ENCODE measurements around the gene STRN3.
"Not testable (repeated sequence)": the region's sequence is repeated elsewhere in the genome, so short reads cannot be mapped to it uniquely, and the experiment has no call there.

The STRN3 gene

GRCh38 chr14:31026077-31026449 is at the start of gene STRN3:
Gene STRN3 (minus strand): TSS chr14:31026379. CDS start chr14:31026185, 194 bp downstream.
- no peak for DNase-seq

GRCh38 chr14:31075144-31075543 is 49.0 kb upstream of the STRN3 start:
- no peak for DNase-seq

GRCh38 chr14:31071151-31071550 is 45.0 kb upstream of the STRN3 start:
- no peak for DNase-seq

- no peak for DNase-seq
These were observed 44.3 kb upstream of the STRN3 start for GRCh38 chr14:31070431-31070830.

- no peak for DNase-seq
These were observed 43.2 kb upstream of the STRN3 start for GRCh38 chr14:31069343-31069742.

GRCh38 chr14:31068235-31068634 is 42.1 kb upstream of the STRN3 start:
- DNase-seq = no peak

GRCh38 chr14:31062908-31063307 is 36.7 kb upstream of the STRN3 start:
- not testable (repeated sequence) for DNase-seq

- no peak for DNase-seq
These were observed 34.2 kb upstream of the STRN3 start for GRCh38 chr14:31060253-31060875.

- no peak for DNase-seq
These were observed 33.2 kb upstream of the STRN3 start for GRCh38 chr14:31059152-31059924.

GRCh38 chr14:31057701-31058364 is 31.7 kb upstream of the STRN3 start:
- no peak for DNase-seq

- no peak for DNase-seq
These were observed 30.9 kb upstream of the STRN3 start for GRCh38 chr14:31057035-31057434.

- DNase-seq = not testable (repeated sequence)
These were observed 26.9 kb upstream of the STRN3 start for GRCh38 chr14:31052905-31053586.

- DNase-seq = no peak
These were observed 25.3 kb upstream of the STRN3 start for GRCh38 chr14:31051511-31051910.

- DNase-seq = no peak
These were observed 24.8 kb upstream of the STRN3 start for GRCh38 chr14:31051023-31051422.

GRCh38 chr14:31047503-31047902 is 21.3 kb upstream of the STRN3 start:
- no peak for DNase-seq

- no peak for DNase-seq
These were observed 19.4 kb upstream of the STRN3 start for GRCh38 chr14:31045501-31046080.

- DNase-seq = no peak
These were observed 17.2 kb upstream of the STRN3 start for GRCh38 chr14:31043379-31043778.

- not testable (repeated sequence) for DNase-seq
These were observed 16.7 kb upstream of the STRN3 start for GRCh38 chr14:31042893-31043292.

GRCh38 chr14:31042300-31042699 is 16.1 kb upstream of the STRN3 start:
- DNase-seq = no peak

GRCh38 chr14:31038521-31039166 is 12.5 kb upstream of the STRN3 start:
- no peak for DNase-seq

- no peak for DNase-seq
These were observed 11.6 kb upstream of the STRN3 start for GRCh38 chr14:31037709-31038221.

GRCh38 chr14:31036552-31036951 is 10.4 kb upstream of the STRN3 start:
- DNase-seq = no peak

Data from DMS153 (cell line).